Stimulated activated CD8-positive, alpha-beta memory T cell treated with anti-CD3 and anti-CD28 coated beads, Interleukin-4, amount 100 ng/mL, for 1 hour (primary cell): ENCODE measurements around the gene NANOGP8.
"Not testable (repeated sequence)": the region's sequence is repeated elsewhere in the genome, so short reads cannot be mapped to it uniquely, and the experiment has no call there.

Experiments
- DNase-seq, 2 donors: peaks; one replicate each; pipeline ENCODE4 v3.0.0-alpha.2; 2020; ENCODE audit warnings: low read depth in 2 of 2, low spot score in 1 of 2

The NANOGP8 gene, protein sequence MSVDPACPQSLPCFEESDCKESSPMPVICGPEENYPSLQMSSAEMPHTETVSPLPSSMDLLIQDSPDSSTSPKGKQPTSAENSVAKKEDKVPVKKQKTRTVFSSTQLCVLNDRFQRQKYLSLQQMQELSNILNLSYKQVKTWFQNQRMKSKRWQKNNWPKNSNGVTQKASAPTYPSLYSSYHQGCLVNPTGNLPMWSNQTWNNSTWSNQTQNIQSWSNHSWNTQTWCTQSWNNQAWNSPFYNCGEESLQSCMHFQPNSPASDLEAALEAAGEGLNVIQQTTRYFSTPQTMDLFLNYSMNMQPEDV

DNA sequence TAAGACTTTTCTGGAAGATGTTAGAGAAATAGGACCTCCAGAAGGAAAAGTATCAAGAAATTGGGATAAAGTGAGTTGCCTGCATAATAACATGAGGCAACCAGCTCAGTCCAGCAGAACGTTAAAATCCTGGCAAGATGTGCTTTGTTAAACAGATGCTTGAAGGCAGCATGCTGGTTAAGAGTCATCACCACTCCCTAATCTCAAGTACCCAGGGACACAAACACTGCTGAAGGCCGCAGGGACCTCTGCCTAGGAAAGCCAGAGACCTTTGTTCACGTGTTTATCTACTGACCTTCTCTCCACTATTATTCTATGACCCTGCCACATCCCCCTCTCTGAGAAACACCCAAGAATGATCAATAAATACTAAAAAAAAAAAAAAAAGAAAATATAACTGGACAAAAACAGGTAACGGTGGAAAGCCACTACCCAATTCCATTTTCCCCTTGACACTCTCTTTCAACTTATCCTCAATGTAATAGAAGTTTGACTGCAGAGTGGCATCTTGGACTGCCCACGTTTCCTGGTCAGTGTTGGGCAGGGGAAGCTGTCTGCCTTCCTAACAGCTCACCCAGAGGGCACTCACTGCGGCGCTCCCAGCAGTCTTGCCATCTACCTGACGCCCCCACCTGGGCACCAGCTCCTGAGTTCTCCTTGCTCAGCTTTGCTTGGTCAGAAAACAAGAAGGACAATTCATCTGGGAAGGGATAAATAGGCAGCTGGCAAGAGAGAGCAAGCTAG, at the start of gene NANOGP8:
TSS of gene NANOGP8 (minus strand) at position 120 of the 744 bp plus-strand sequence. CDS start 185 bp downstream, outside the sequence.
- DNase-seq: not testable (repeated sequence)

DNA sequence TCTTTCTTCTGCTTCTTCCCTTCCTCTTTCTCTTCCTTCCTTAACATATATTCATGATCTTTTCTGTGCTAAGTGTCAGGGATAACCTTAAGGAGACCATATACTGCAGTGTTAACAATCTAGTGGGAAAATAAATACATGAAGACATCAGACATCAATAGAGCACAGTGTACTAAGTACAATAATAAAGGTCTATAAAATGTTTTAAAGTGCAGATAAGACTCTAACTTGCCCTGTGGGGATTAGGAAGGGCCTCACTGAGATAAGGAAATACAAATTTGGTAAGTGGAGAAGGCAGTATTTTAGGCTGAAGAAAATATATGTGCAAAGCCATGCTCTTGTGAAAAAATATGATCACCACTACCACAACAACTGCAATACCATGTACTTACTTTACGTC, 49.2 kb upstream of the NANOGP8 start:
- no peak for DNase-seq

DNA sequence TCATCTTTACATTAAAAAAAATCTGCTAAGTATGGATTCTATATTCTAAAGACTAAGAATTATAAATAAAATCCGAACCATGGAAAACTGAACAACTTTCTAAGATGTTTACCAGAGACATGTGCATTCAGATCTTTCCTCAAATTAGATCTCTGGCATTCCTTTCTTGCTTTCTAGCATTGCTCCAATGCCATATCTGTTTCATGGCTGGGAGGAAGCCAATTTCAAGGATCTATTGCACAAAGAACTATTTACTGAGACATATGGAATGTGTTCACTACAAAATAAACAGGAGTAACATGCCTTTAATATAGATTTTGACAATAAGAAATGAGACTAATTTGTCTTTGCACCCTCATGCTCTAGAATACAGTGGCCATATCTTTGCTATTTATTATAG, 45.1 kb upstream of the NANOGP8 start:
- DNase-seq: no peak

DNA sequence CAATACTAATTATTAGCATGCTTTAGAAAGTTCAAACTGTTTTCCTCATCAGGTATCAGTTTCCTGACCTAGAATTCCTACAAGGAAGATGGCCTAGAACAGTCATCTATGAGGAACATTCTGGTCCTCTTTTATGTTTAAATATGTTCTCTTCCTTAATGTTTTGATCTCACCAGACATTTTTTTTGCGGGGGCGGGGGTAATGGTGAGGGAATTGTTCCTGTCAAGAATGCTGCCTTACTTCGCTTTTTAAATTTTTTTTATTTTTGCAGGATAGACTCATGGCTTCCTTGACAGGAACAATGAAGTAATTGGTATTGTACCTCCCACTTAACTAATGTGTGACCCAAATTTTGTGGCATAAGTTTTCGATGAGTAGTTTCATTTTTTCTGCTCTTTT, 44.3 kb upstream of the NANOGP8 start:
- DNase-seq: no peak

DNA sequence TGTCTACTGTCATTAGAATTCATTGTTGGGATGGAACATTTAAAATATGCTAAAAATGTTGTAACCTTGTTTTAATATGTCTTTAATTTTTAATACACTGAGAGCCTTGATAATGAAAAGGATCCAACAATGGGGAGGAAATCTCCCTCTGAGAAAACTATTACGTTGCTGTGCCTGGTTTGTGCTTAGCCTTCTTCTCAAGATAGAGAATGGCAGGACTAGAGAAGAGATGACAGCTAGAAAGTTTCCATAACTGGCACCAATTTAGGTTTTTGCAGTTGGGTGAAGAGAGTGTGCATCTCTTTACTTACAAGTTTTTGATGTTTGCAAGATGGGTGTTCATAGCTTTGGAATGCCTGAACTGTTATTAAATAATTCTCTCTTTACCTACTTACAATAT, 42.6 kb upstream of the NANOGP8 start:
- no peak for DNase-seq

DNA sequence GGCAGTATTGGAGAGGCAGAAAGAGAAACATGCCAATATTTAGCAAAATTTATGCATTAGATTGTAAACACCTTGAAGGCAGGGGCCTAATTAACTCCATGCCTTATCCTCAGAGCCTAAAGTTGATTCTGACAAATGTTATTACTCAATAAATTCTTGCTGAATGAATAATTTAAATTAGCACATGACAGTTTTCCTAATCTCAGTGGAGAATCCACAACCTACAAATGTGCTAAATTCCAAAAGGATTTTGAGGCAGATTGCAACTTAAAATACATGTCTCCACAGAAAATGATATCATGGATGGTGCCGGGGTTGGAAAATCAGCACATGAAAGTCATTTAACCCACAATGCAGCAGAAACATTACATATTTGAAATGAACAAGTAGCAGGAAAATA, 41.1 kb upstream of the NANOGP8 start:
- DNase-seq: no peak

DNA sequence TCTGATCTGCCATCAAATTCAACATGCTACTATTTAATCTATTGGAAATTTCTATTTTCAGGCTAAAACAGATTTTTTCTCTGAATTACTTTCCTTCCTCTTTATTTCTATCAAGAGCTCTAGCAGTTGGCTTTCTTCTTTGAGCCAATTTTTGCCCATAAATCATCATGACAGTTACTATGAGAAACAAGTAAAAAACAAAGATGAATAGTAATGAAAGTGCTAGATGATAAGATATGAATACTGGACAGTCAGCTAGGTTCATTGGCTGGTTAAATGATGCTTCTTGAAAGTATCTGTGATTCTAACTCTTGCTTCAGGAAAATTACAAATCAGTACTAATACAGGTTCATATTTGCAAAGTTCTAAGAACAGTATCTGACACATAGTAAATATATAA, 38.6 kb upstream of the NANOGP8 start:
- no peak for DNase-seq

DNA sequence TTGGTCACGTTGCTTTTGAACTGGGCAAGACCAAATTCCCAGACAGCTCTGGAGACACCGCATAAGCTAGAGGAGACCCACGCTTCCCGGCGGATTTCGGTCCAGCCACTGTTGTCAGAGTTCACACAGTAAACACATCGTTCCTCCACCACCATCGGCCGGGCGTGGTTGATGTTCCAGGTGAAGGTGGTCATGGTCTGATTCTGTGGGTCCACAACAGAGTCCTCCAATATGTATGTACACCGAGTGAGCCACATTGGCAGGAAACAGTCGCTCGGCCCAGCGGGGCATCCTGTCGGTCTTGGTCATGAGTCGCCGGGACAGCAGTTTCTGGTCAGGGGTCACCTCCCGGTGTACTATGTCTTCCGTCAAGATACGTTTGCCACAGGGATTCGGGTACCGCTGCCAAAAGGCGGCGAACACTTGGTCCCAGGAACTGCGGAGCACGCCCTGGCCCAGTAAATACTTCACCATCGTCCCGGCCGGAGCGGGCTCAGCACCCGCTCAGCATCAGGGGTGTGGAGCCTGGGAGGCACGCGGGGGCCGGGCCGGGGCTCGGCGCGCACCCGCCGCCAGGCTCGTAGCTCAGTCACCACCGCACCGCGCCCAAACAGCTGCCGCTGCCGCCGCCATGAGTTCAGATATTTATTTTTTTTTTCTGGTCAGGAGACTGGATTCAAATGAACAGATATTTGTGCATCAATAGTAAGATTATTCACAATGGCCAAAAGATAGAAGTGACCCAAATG, 36.7 kb upstream of the NANOGP8 start:
- DNase-seq: no peak

DNA sequence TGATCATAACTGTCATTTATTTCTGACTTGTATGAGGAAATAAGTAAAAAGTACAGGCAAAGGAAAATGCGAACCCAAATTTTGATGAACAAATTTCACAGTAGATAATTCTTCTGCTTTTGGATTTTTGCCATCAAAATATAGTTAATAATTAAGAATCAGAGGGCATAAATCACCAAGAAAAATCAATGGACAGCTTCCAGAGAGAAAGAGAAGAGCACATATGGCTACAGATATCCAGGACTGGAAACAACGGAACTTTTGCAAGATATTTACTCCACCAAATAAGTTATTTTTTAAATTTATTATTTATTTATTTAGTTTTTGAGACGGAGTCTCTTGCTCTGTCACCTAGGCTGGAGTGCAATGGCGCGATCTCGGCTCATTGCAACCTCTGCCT, 35.1 kb upstream of the NANOGP8 start:
- DNase-seq: no peak

DNA sequence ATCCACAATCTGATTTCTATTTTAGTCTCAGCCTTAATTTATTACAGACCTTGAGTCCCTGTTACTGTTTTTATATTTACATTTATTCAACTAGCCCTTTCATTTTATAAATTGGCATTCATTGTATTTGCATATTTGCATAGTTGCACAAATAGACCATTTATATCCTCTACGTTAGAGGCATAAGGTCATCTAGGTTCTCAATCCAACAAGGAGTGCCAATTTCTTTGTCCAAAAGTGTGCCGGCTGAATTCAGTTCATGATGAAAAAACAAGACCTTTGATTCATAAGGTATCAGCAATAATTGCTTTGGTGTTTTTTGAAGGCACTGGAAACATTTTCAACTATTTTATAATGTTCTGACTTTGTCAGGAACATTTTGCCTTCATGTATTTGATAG, 33.9 kb upstream of the NANOGP8 start:
- no peak for DNase-seq

DNA sequence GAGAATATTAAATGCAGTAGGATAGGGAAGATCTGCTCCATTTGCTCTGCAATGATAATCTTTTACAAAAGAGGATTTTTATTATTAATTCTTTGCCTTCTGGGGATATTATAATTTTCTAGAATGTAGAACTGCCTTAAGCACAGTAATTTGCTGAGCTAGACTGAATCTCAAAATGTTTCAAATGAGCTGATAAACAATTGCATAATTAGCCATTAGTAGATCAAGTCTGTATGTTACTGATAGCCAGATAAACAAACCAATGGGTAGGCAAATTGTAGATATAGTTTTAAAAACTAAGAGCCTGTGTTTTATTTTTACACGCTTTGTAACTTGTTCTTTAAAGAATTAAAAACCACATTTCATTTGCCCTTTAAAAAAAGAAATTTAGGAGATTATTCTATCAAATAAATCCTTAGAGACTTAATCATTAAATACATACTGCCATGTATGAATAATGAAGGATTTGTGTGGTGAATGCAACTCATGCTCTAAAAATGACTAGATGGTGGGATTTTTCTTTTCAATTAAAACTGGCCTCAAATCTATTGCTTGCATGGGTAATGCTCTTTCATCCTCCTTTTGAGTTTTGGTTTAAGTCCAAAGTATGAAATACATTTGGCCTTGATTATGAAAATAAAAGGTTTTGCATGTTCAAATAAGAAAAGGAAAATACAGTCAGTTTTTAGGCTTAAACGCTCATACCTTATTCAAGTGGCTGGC, 32.6 kb upstream of the NANOGP8 start:
- DNase-seq: no peak

DNA sequence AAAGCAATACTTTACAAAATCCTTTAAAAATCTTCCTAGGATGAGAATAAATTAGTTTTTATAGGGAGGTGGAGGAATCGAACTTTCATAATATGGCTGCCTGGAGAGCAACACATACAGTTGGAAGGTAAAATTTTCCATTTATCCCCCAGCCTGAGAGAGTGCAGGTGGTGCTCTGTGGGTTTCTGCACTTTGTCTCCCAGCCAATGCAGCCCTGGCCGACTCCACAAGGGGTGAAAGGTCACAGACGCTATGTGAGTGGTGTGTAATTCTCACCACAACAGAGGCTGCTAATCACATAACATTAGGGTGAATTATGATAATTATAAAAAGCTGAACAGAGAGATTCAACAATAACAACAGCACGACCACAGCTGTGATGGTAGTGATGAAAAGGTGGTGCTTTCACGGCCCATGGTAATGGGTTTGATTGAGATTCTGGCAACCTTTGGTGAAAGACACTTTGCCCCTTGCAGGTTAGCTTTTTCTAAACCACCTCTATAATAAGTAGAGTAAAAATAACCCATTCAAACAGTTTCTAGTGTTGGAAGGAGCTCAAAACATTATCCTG, 30.1 kb upstream of the NANOGP8 start:
- DNase-seq: no peak

DNA sequence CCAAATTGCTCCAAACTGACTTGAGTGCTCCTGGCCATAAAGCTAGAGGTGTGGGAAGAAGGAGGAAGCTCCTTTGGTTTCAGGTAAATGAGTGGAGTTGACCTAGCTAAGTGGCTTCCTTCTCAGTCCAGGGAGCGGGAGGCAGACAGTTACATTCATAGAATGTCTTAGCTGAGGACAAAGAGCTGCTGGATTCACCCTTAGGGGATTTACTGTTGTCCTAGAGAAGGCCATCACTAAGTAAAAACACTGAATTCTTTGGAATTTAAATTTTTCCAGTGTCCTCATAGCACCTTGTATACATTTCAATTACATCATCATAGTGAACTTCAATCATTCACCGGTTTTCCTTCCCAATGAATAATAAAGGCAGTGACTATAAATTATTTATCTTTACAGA, 27.3 kb upstream of the NANOGP8 start:
- no peak for DNase-seq

DNA sequence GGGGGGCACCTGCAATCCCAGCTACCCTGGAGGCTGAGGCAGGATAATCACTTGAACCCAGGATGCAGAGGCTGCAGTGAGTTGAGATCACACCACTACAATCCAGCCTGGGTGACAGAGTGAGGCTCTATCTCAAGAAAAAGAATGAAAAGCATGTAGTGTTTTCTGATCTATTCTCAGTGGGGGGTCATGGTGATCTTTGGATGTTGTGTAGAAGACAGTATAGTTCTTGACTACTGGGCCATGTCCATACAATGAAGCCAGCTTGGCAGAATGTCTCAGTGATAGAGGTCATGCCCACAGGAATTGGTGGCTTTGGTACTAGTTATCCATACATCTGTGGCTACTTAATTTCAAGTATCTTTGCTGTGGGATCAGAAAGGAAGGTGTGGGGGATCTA, 26.8 kb upstream of the NANOGP8 start:
- no peak for DNase-seq

DNA sequence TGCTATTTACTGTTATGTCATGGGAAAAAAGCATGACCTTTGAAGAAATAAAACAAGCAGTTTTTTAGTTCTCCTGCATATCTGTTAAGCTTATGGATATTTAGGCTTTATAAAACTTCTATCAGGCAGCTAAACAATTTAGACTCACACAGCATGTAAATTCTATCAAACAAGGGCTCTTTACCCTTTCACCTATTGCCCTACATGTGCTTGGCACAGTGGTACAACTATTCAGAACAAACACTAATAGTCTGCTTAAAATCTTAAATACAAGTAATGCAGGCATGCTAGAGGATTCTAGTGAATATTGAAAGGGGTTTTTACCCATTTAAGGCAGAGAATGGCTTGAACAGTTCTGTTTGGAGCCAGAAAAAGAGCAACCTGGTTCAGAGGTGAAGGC, 23.4 kb upstream of the NANOGP8 start:
- DNase-seq: no peak

DNA sequence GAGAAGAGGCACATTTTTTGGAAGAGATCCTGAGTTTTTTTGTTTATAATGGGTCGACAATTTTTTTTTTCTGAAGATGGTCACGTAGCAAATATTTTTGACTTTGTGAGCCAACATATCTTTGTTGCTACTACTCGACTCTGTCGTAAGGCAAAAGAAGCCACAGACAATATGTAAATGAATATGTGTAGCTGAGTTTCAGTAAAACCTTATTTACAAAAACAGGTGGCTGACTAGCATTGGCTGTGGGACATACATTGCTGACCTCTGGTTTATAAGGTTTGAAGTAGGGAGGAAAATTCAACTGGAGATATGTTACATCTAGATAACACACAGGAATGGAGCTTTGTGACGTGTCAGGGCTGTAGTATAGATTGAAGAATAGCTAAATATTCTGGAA, 22.5 kb upstream of the NANOGP8 start:
- no peak for DNase-seq

DNA sequence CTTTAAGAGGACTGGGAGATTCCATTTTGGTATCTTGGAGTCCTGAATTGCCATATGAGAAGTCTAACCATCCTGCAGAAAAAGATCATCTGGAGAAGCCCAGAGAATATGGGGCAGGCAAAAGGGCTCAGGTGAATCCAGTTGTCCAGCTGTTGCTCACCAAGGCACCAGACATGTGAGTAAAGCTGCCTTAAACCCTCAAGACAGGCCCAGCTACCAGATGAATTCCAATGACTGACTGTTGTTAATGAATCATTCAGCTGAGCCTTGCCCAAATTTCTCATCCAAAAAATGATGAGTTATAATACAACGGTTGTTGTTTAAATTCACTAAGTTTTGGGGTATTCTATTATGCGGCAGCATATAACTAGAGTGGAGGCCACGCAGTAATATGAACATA, 22.0 kb upstream of the NANOGP8 start:
- DNase-seq: no peak

DNA sequence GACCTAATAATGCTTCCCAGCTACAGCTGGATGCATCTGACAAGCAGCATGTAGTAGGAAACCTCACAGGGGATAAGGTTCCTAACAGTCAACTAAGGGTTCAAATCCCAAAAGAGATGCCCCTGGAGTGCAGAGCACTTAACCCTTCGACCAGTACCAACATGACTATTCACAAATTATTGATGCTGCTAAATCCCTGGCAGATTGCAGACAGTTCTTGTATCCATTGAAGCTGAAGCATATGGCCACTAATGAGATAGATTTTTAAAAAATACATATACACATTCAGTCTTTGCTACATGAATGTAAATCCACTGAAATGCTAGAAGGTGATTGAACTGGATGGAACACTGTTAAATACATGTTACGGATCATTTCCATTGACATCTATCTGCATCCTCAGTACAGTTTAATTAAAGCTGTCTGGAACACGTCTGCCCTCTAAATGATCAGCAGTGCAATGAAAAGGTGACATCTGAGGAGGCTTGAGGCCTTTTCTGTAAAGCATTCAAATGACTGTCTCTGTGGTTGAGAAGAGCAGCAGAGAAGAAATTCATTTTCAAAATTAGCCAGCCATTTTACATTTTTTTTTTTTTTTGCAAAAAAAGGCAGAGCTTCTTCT, 19.5 kb upstream of the NANOGP8 start:
- DNase-seq: no peak

DNA sequence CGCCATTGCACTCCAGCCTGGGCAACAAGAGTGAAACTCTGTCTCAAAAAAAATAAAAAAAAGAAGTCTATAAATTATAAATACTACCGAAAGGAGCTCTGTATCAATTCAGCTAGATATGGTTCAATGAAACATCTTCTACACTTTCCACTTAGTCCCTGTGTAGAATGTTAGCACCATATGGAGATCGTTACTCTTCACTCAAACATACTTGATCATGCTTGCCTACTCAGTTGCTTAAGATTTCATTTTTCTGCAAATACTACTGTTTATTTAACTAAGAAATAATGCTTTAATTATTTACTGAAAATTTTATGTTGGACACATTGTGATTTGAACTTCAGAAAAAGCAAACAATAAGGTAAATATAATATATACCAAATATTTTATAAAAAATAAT, 17.1 kb upstream of the NANOGP8 start:
- DNase-seq: no peak

DNA sequence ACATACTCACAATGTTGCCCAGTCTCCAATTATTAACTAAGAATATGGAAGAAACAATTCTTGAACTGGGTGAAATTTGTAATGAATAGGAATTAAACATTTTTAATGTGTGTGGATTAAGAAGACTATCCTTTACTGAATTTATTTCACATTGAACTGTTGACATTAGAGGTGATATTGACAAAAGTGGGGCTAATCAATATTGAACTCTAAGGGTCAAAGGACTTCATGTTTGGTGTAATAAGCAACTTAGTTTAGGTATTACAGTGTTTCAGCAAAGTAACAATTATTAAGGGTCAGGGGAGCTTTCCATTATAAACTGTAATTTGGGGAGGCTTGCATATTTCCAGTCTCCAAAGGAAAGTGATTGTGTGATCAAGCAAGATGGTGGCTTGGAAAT, 16.2 kb upstream of the NANOGP8 start:
- DNase-seq: no peak

DNA sequence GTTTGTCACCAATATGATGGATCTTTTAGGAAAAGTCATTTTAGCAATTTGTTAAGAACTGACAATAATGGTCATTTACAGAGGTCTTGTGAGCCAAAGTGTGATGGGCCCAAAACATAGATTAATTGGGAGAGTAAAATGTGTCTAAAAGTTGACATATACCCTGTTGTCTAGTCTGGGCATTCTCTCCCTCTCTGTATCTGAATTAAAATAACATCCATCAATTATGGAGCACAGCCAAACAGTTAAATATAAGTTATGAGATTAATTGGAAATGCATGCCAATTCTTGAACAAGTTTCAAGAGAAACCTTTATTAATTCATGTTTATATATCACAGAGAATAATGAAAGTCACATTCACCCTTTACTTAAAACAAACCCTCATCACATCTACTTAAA, 13.6 kb upstream of the NANOGP8 start:
- DNase-seq: no peak
